LNCaP clone FGC (cell line): Measurements from ENCODE around the gene AK8.

Experiments
- DNase-seq: peaks from one replicate; pipeline ENCODE4 v3.0.0-alpha.2; 2011; ENCODE audit warnings: low read depth
- H3K4me3 ChIP-seq: 2 replicates; pipeline ENCODE4 v1.5.1; 2011; ENCODE audit warnings: mild to moderate bottlenecking, low read depth, low read length, control low read depth
- TF ChIP-seq, protein P1 (sequence below): IDR thresholded peaks from 2 replicates; pipeline ENCODE4 v1.5.1; 2012; ENCODE audit warnings: mild to moderate bottlenecking; ENCODE audit not compliant: control insufficient read depth, insufficient read depth; ENCODE audit errors: extremely low read depth

AK8 gene

DNA sequence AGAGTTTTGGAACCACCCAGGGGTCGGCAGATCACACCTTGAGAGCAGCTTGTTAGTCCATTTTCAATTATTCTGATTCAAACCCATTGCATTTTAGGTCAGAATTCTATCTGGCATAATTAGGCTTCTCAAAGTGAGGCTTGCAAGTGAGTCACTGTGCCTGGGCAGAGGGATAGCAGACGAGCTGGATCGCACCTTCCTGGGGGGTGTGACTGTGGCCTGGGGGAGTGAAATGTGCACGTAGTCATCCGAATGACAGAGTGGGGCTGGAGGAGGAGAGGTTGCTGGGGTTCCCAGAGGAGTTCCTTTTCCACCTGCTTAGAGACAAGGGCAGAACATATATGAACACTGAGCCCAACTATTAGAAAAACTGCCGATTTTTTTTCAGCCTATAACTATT is 32.3 kb upstream of the AK8 start:
- no peak overlapping the region for H3K4me3 ChIP-seq
- no peak for DNase-seq
- TF ChIP-seq, protein P1, sequence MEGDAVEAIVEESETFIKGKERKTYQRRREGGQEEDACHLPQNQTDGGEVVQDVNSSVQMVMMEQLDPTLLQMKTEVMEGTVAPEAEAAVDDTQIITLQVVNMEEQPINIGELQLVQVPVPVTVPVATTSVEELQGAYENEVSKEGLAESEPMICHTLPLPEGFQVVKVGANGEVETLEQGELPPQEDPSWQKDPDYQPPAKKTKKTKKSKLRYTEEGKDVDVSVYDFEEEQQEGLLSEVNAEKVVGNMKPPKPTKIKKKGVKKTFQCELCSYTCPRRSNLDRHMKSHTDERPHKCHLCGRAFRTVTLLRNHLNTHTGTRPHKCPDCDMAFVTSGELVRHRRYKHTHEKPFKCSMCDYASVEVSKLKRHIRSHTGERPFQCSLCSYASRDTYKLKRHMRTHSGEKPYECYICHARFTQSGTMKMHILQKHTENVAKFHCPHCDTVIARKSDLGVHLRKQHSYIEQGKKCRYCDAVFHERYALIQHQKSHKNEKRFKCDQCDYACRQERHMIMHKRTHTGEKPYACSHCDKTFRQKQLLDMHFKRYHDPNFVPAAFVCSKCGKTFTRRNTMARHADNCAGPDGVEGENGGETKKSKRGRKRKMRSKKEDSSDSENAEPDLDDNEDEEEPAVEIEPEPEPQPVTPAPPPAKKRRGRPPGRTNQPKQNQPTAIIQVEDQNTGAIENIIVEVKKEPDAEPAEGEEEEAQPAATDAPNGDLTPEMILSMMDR: no peak

DNA sequence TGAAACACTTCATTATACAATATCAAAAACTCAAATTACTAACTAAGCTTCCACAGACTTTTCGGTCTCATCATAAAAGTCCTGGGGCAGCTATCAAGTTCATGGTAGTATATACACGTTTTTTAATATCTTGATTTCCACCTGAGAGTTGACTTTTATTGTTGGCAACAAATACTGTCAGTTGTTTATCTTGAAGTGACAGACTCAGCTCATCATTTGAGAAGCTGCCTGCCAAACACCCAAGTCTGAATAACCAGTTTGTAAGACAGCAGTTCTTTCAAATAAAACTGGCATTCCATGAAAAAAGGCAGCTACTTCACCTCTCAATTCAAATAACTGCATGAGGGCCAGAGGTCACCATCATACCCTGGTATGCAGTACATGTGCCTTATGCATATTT is 31.2 kb upstream of the AK8 start:
- TF ChIP-seq, protein P1: no peak
- H3K4me3 ChIP-seq: no peak overlapping the region
- DNase-seq: peak; percentile 67

DNA sequence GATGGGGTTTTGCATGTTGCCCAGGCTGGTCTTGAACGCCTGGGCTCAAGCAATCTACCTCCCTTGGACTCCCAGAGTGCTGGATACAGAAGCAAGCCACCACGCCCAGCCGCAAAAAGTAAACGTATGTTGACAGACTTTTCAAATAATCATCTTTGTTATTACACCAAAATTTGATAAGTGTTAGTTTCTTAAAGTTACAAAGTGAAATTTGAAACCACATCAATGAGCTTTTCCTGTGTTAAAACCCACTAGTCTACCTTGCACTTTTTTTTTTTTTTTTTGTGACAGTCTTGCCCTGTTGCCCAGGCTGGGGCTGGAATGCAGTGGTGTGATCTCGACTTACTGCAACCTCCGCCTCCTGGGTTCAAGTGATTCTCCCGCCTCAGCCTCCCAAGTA is 30.6 kb upstream of the AK8 start:
- TF ChIP-seq, protein P1: no peak
- DNase-seq: no peak
- no peak overlapping the region for H3K4me3 ChIP-seq

DNA sequence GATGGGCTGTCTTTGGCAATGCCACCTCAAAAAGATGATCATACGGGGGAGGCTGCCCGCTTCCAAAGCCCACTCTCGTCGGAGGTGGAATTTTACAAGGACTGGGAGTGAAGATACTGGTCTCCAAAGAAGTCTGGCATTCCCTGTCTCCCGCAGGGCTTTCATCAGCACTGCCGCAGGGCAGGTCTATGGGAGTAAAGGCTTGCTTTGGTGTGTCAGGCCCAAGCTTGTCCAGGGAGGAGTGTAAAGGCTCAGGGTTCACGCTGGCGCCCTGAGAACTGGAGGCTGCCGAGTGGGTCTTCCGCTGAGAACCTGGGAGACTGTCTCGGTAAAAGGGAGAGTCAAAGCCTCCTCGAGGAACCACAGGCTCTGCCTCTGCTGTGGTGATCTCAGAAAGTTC is 27.6 kb upstream of the AK8 start:
- no peak overlapping the region for H3K4me3 ChIP-seq
- TF ChIP-seq, protein P1: no peak

DNA sequence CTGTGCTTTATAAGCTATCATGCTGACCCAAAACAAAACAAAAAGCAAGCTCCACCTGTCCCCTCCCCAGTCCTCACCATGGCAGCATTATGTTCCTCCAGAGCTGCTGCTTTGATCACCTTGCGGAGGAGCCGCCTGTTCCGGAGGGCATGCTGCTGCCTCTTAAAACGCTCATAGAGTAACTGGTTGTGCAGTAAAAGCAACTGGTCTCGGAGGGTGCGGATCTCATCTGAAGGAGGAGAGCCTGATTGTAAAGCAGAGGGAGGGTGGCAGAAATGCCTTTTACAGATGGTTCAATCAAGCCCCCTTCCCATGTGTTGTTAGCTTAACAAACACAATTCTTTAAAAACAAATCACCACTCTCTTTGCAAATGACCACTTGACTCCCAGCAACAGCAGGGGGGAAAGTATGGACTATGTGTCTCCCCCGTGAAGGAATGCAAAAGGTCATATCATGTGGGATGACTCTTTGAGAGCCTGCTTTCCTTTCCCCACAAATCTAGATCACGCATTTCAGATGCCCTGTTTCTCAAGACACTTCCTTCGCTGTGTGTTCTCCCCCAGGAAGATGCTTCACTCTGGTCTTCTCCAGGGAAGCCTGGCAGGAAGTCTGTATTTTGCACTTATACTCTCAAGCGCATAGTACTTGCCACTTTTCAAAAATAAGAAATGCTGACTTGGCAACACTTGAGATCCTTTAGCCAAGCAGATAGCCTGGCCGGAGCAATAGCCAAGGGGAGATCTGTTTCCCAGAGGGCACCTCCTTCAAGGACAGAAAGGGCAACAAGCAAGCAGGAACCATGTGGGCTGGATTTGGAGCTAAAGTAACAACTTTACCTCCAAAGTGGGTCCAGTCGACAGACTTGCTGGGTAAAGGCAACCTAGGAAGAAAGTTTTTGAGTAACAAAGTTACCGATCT is 25.7 kb upstream of the AK8 start:
- TF ChIP-seq, protein P1: no peak
- DNase-seq: no peak
- no peak overlapping the region for H3K4me3 ChIP-seq

More for the DNA sequence above, 27.6 kb upstream of the AK8 start:
- DNase-seq: no peak

DNA sequence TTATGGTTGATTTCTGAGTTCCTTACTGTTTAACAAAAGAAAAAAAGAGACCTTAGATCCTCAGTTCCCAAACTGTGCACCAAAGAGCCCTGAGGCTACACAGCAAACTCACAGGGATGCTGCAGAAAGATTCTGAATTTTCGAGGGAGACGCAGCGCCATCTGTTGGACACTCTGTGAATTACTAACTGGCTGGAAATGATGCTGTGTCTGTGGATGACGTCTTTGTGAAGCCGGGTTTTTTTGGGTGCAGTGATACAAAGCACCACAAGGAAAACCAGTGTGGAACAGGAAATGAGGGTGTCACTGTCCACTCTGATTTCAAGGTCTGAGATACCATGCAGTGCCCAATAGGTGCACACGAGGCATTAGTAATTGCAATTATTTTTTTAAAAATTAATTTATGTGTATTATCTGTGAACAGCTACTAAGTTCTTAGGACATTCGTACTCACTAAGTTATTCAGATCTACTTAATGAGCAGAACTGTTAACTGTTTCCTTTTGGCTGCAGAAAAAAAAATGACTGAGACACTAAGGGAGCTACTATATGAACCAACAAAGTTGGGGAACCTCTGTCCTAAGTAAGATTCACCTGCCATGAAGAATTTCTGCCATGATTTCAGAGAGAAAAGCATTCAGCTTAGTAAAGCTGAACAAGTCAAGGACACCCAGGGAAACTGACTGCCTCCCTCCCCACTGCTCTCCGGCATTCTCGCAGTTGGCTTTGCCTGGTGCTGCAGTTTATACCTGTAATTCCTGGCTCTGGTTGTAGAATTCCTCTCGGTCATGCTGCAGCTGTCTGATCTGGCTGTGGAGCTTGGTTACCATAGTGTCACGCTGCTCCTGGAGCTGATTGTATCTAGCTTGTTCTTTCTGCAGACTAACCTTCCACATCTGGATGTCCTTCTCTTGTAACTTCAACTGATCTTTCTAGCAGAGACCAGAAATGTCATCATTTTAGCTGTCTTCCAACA is 24.1 kb upstream of the AK8 start:
- H3K4me3 ChIP-seq: no peak overlapping the region
- TF ChIP-seq, protein P1: peak; percentile 95
- peak; percentile 37 for DNase-seq
